DOHH2 (cell line): ENCODE results near the gene SLC39A1.

Experiments
- H3F3A ChIP-seq: fragments of 200-600 bp; sonication (generic), shearing (Covaris generic); 2 replicates; pipeline ENCODE4 v1.6.0; 2016; ENCODE audit warnings: antibody characterized with exemption, mild to moderate bottlenecking; ENCODE audit not compliant: control insufficient read depth, insufficient read depth
- H3K27ac ChIP-seq: fragments of 200-600 bp; sonication (generic); 2 replicates; pipeline ENCODE4 v1.5.1; 2014; ENCODE audit warnings: low read depth, mild to moderate bottlenecking, low read length, moderate library complexity
- H3K27me3 ChIP-seq: fragments of 200-600 bp; sonication (generic); 2 replicates; pipeline ENCODE4 v1.6.1; 2014; ENCODE audit warnings: mild to moderate bottlenecking, low read length, mixed read lengths; ENCODE audit not compliant: control insufficient read depth
- H3K36me3 ChIP-seq: fragments of 200-600 bp; sonication (generic); 2 replicates; pipeline ENCODE4 v1.6.1; 2014; ENCODE audit warnings: mild to moderate bottlenecking, low read length, moderate library complexity, mixed read lengths; ENCODE audit not compliant: control insufficient read depth
- H3K4me1 ChIP-seq: fragments of 200-600 bp; sonication (generic); 2 replicates; pipeline ENCODE4 v1.6.1; 2014; ENCODE audit warnings: mild to moderate bottlenecking, low read length, mixed read lengths; ENCODE audit not compliant: control insufficient read depth
- H3K4me2 ChIP-seq: fragments of 200-600 bp; sonication (generic); 2 replicates; pipeline ENCODE4 v1.6.0; 2014; ENCODE audit warnings: mild to moderate bottlenecking, low read length, moderate library complexity
- H3K4me3 ChIP-seq: fragments of 200-600 bp; sonication (generic); 2 replicates; pipeline ENCODE4 v1.5.1; 2014; ENCODE audit warnings: mild to moderate bottlenecking, low read length, mixed read lengths
- H3K79me2 ChIP-seq: fragments of 200-600 bp; sonication (generic); 2 replicates; pipeline ENCODE4 v1.6.1; 2014; ENCODE audit warnings: mild to moderate bottlenecking, low read length, mixed read lengths; ENCODE audit not compliant: control insufficient read depth
- H3K9me2 ChIP-seq: fragments of 200-600 bp; sonication (generic); replicated peaks from 2 replicates; pipeline ENCODE4 v1.6.1; 2014; ENCODE audit warnings: mild to moderate bottlenecking, low read length, mixed read lengths; ENCODE audit not compliant: control insufficient read depth
- H3K9me3 ChIP-seq: fragments of 200-600 bp; sonication (generic); 2 replicates; pipeline ENCODE4 v1.6.1; 2014; ENCODE audit warnings: antibody characterized with exemption, low read length, mixed read lengths; ENCODE audit not compliant: control insufficient read depth, insufficient read depth
- H4K20me1 ChIP-seq: fragments of 200-600 bp; sonication (generic); 2 replicates; pipeline ENCODE4 v1.6.0; 2014; ENCODE audit warnings: low read depth, mild to moderate bottlenecking, antibody characterized with exemption, low read length, moderate library complexity; ENCODE audit not compliant: control insufficient read depth, insufficient read depth
- CTCF ChIP-seq: fragments of 200-600 bp; sonication (generic); IDR thresholded peaks from one replicate; pipeline ENCODE4 v1.5.1; 2014; ENCODE audit warnings: antibody characterized with exemption, mild to moderate bottlenecking, low read depth, low read length; ENCODE audit not compliant: poor library complexity, severe bottlenecking
- EZH2phosphoT487 ChIP-seq: fragments of 200-600 bp; sonication (generic); IDR thresholded peaks from 2 replicates; pipeline ENCODE4 v1.6.1; 2017; ENCODE audit warnings: borderline replicate concordance, mild to moderate bottlenecking, antibody characterized with exemption, low read length, moderate library complexity, mixed read lengths

Gene SLC39A1

GRCh38 chr1:153934746-153935145 is 28.6 kb downstream of the SLC39A1 start:
- no peaks in the 10 kb centered on the region for H3K27me3 ChIP-seq
- TF ChIP-seq EZH2phosphoT487 (no peak), CTCF (no peak)
- no peak overlapping the region for H3K27ac ChIP-seq
- H3K79me2 ChIP-seq: no peaks in the 10 kb centered on the region
- H3K4me2 ChIP-seq: no peak overlapping the region
- H3F3A ChIP-seq: no peaks in the 10 kb centered on the region
- H3K9me2 ChIP-seq: no peaks in the 10 kb centered on the region
- no peak overlapping the region for H3K4me3 ChIP-seq
- H3K36me3 ChIP-seq: peaks cover 83% of the 10 kb centered on the region
- H4K20me1 ChIP-seq: no peaks in the 10 kb centered on the region
- no peaks in the 10 kb centered on the region for H3K9me3 ChIP-seq
- H3K4me1 ChIP-seq: peaks cover 4% of the 10 kb centered on the region

GRCh38 chr1:153933955-153934354 is 29.4 kb downstream of the SLC39A1 start:
- Histone ChIP-seq H3K9me3 (no peaks in the 10 kb centered on the region), H3F3A (no peaks in the 10 kb centered on the region), H3K9me2 (no peaks in the 10 kb centered on the region), H3K36me3 (peaks cover 83% of the 10 kb centered on the region), H3K27me3 (no peaks in the 10 kb centered on the region), H3K4me2 (no peak overlapping the region), H4K20me1 (no peaks in the 10 kb centered on the region), H3K4me3 (no peak overlapping the region), H3K79me2 (no peaks in the 10 kb centered on the region), H3K4me1 (peaks cover 12% of the 10 kb centered on the region), H3K27ac (no peak overlapping the region)
- TF ChIP-seq CTCF (no peak), EZH2phosphoT487 (no peak)

- Histone ChIP-seq H3K27me3 (no peaks in the 10 kb centered on the region), H3K9me2 (no peaks in the 10 kb centered on the region), H3K4me1 (peaks cover 18% of the 10 kb centered on the region), H3K36me3 (peaks cover 83% of the 10 kb centered on the region), H3K4me2 (no peak overlapping the region), H3K79me2 (no peaks in the 10 kb centered on the region), H3K4me3 (no peak overlapping the region), H3F3A (peaks cover 3% of the 10 kb centered on the region), H3K27ac (no peak overlapping the region), H4K20me1 (no peaks in the 10 kb centered on the region), H3K9me3 (no peaks in the 10 kb centered on the region)
- TF ChIP-seq EZH2phosphoT487 (no peak), CTCF (no peak)
Measured at GRCh38 chr1:153933430-153933829, 29.9 kb downstream of the SLC39A1 start.
